NOMO-1 (cell line): Measurements from ENCODE around the gene FYCO1.

Experiments
- DNase-seq, 2 experiments: peaks; one replicate each; lab custom pipeline; 2025; ENCODE audit not compliant: unreplicated experiment in 2 of 2; lab: John Stamatoyannopoulos, UW

FYCO1 gene

GRCh38 chr3:45890405-45890804, 105.2 kb downstream of the FYCO1 start:
- no peak for DNase-seq

GRCh38 chr3:45889337-45889736, 106.3 kb downstream of the FYCO1 start:
- peak in 1 of 2 experiments; percentile 29 for DNase-seq

- DNase-seq, result no peak
Measured at GRCh38 chr3:45887759-45888511, 107.7 kb downstream of the FYCO1 start.

GRCh38 chr3:45887285-45887684, 108.3 kb downstream of the FYCO1 start:
- no peak for DNase-seq

GRCh38 chr3:45885979-45886705, 109.5 kb downstream of the FYCO1 start, which contains the start of gene CCR9:
CCR9 (plus strand) TSS chr3:45886543; CDS start chr3:45894934, 8,391 bp downstream.
- DNase-seq, result no peak

- no peak for DNase-seq
Measured at GRCh38 chr3:45884368-45885201, 111.0 kb downstream of the FYCO1 start.

GRCh38 chr3:45881078-45882022, 114.3 kb downstream of the FYCO1 start:
- DNase-seq, result no peak

- DNase-seq, result no peak
Measured at GRCh38 chr3:45880725-45881077, 114.9 kb downstream of the FYCO1 start.

- DNase-seq, result no peak
Measured at GRCh38 chr3:45878124-45878523, 117.5 kb downstream of the FYCO1 start.

GRCh38 chr3:45874677-45875346, 120.8 kb downstream of the FYCO1 start:
- no peak for DNase-seq

GRCh38 chr3:45873638-45874037, 122.0 kb downstream of the FYCO1 start:
- DNase-seq, result no peak

GRCh38 chr3:45873036-45873435, 122.6 kb downstream of the FYCO1 start:
- DNase-seq, result no peak

GRCh38 chr3:45872569-45872968, 123.1 kb downstream of the FYCO1 start:
- no peak for DNase-seq

- DNase-seq, result no peak
Measured at GRCh38 chr3:45871780-45872179, 123.8 kb downstream of the FYCO1 start.

GRCh38 chr3:45870099-45870498, 125.5 kb downstream of the FYCO1 start:
- no peak for DNase-seq

- DNase-seq, result no peak
Measured at GRCh38 chr3:45869638-45870037, 126.0 kb downstream of the FYCO1 start.

GRCh38 chr3:45868650-45869049, 127.0 kb downstream of the FYCO1 start:
- DNase-seq, result no peak

GRCh38 chr3:45868213-45868612, 127.4 kb downstream of the FYCO1 start:
- DNase-seq, result no peak
